ENCODE results near the gene MRPL23. TPM values are rescaled to one million over a fixed set of nuclear protein-coding genes. Genes with fewer than 3 reads are reported as not detected.
A peak's percentile ranks its signal among the peaks of the same experiment; 100 is the strongest.

The MRPL23 gene
- total RNA-seq, 1 donor from 2014 or later: 93.6 TPM

DNA sequence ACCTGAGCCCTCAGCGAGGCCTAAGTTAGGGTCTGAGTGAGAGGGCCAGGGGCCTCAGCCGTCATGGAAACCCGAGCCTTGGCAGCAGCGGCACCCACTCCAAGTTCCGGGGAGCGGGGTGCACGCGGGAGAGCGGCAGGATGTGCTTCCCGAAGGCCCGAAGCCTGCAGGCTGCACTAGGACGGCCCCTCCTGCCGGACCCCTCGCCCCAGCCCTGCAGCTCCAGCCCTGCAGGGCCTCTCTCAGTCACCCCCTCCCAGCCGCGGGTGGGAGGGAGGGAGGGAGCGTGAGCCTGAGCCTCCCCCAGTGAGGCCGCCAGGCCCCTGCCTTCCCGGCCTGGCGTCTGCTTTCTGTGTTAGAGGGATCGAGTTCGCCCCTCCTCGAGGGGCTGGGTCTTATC is 22.6 kb downstream of the MRPL23 start:
- Histone ChIP-seq H3K27ac (replicated peaks) (no peak overlapping the region), H3K4me3 (no peak overlapping the region), H3K27me3 (ENCODE audit: low read depth) (no peaks in the 10 kb centered on the region), H3K36me3 (no peaks in the 10 kb centered on the region), H3K4me1 (no peaks in the 10 kb centered on the region), H3K9me3 (replicated peaks) (no peaks in the 10 kb centered on the region)
- DNase-seq: no peak
- TF ChIP-seq, protein P1, sequence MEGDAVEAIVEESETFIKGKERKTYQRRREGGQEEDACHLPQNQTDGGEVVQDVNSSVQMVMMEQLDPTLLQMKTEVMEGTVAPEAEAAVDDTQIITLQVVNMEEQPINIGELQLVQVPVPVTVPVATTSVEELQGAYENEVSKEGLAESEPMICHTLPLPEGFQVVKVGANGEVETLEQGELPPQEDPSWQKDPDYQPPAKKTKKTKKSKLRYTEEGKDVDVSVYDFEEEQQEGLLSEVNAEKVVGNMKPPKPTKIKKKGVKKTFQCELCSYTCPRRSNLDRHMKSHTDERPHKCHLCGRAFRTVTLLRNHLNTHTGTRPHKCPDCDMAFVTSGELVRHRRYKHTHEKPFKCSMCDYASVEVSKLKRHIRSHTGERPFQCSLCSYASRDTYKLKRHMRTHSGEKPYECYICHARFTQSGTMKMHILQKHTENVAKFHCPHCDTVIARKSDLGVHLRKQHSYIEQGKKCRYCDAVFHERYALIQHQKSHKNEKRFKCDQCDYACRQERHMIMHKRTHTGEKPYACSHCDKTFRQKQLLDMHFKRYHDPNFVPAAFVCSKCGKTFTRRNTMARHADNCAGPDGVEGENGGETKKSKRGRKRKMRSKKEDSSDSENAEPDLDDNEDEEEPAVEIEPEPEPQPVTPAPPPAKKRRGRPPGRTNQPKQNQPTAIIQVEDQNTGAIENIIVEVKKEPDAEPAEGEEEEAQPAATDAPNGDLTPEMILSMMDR (IDR thresholded peaks at IDR 0.05; ENCODE audit: borderline replicate concordance): no peak
- intact Hi-C loops (cut with micrococcal nuclease): no loop called here

DNA sequence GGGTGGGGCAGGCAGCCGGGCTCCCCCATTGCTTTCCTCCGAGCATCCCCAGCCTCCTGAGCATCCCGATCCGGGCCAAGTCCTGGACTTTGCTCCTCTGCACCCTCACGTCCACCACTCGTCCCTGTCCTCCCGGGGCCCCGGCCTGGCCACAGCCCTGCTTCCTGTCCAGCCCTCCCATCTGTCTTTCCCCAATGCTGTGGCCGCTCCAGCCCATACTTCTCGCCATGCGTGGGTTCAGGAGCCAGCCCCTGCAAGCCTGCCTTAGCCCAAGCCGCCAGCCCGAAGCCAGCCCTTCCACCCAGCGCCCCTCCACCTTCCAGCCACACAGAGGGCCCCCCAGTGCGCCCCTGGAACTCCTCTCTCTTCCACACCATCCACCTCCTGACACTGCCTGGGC is 23.8 kb downstream of the MRPL23 start:
- H3K4me3 ChIP-seq: no peak overlapping the region
- DNase-seq: peak; percentile 9
- H3K27ac ChIP-seq (replicated peaks): no peak overlapping the region
- intact Hi-C loops (cut with micrococcal nuclease): no loop called here
- H3K4me1 ChIP-seq: no peaks in the 10 kb centered on the region
- TF ChIP-seq, protein P1 (IDR thresholded peaks at IDR 0.05; ENCODE audit: borderline replicate concordance): no peak
- no peaks in the 10 kb centered on the region for H3K9me3 ChIP-seq (replicated peaks)
- no peaks in the 10 kb centered on the region for H3K27me3 ChIP-seq (ENCODE audit: low read depth)
- H3K36me3 ChIP-seq: no peaks in the 10 kb centered on the region

DNA sequence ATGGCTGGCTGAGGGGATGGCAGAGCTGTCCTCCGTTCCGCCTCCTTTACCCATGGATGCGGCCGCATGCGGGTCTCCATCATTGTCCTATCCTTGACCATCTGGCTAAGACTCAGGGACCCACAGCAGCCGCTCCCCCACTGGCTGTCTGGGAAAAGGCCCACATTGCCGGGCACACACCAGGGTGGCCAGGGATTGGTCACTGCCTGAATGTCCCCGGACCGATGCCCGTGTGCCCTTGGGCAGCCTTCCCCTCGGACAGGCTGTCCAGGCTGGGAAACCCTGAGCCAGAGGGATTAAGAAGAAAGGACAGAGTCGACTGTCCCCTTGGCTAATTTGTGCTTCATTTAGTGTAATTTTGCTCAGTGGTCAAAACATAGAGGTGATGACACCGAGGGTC is 28.1 kb downstream of the MRPL23 start:
- intact Hi-C loops (cut with micrococcal nuclease): no loop called here
- no peaks in the 10 kb centered on the region for H3K27me3 ChIP-seq (ENCODE audit: low read depth)
- H3K4me3 ChIP-seq: no peak overlapping the region
- H3K4me1 ChIP-seq: no peaks in the 10 kb centered on the region
- no peak overlapping the region for H3K27ac ChIP-seq (replicated peaks)
- DNase-seq: no peak
- H3K36me3 ChIP-seq: no peaks in the 10 kb centered on the region
- TF ChIP-seq, protein P1 (IDR thresholded peaks at IDR 0.05; ENCODE audit: borderline replicate concordance): no peak
- H3K9me3 ChIP-seq (replicated peaks): no peaks in the 10 kb centered on the region

DNA sequence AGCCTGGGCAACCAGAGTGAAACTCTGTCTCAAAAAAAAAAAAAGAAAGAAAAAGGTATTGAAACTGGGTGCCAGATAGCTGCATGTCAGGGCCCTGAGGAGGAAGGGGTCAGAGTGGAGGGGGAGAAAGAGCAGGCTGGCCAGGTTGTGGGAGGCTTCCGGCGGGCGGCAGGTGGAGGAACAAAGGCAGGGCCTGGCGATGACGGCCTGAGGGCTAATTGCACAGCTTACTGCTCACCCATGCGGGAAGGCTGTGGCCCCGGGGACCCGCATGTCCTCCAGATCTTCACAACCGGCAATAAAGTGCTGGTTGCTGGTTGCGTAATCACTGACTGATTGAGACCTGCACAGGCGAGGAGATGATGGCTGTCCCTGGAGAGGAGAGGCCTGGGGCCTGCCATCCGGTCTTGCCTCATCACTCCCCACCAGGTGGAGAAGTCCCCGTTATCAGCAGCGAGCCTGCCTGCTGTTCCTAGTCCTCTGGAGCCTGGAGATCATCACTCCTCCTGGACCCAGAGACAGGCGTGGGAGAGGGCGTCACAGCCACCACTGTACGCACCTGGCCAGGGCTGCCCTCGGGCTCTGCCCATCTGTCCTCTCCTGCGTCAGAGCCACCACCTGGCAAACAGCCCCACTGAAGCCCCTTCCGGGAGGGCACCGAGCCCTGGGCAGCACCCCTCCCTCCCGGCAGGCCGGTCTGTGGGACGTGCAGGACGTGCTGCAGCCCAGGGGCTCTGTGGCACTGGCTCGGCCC is 31.8 kb downstream of the MRPL23 start:
- no peaks in the 10 kb centered on the region for H3K4me1 ChIP-seq
- no peak overlapping the region for H3K4me3 ChIP-seq
- no peaks in the 10 kb centered on the region for H3K9me3 ChIP-seq (replicated peaks)
- no peaks in the 10 kb centered on the region for H3K36me3 ChIP-seq
- DNase-seq: no peak
- intact Hi-C loops (cut with micrococcal nuclease): no loop called here
- TF ChIP-seq, protein P1 (IDR thresholded peaks at IDR 0.05; ENCODE audit: borderline replicate concordance): no peak
- H3K27ac ChIP-seq (replicated peaks): no peak overlapping the region
- no peaks in the 10 kb centered on the region for H3K27me3 ChIP-seq (ENCODE audit: low read depth)

DNA sequence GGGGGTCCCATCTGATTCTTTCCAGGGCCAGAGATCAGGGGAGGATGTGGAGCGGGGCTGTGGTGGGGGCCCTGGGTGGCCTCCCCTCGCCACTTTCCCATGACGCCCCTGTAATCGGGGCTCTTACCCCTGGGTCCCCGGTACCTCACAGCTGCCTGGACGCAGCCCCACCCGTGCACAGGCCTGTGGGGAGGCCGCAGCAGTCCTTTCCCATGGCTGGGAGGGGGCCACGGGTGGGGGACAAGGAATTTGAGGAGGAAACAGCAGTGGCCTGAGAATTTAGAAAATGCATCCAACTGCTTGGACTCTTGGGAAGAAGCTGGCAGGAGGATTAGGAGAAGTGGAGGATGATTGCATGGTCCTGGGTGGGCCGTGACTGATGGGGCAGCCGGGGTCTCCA is 32.5 kb downstream of the MRPL23 start:
- DNase-seq: no peak
- Histone ChIP-seq H3K4me3 (no peak overlapping the region), H3K27me3 (ENCODE audit: low read depth) (no peaks in the 10 kb centered on the region), H3K4me1 (no peaks in the 10 kb centered on the region), H3K27ac (replicated peaks) (no peak overlapping the region), H3K9me3 (replicated peaks) (no peaks in the 10 kb centered on the region), H3K36me3 (no peaks in the 10 kb centered on the region)
- intact Hi-C loops (cut with micrococcal nuclease): no loop called here
- TF ChIP-seq, protein P1 (IDR thresholded peaks at IDR 0.05; ENCODE audit: borderline replicate concordance): no peak

Measured in left ventricle myocardium inferior (tissue), 1 donor.